OCI-LY3 (cell line): ENCODE results near the gene RAB25.

Experiments
- EZH2phosphoT487 ChIP-seq: fragments of 200-600 bp; shearing (Covaris generic); IDR thresholded peaks from 2 replicates; pipeline ENCODE4 v1.6.1; 2018; ENCODE audit warnings: antibody characterized with exemption, mixed run types, low read depth
- TF ChIP-seq, protein P1 (sequence below): fragments of 200-600, 300-600 bp; sonication (generic); IDR thresholded peaks from 2 replicates; pipeline ENCODE4 v1.5.1; 2014; ENCODE audit warnings: antibody characterized with exemption, low read length, low read depth

DNA sequence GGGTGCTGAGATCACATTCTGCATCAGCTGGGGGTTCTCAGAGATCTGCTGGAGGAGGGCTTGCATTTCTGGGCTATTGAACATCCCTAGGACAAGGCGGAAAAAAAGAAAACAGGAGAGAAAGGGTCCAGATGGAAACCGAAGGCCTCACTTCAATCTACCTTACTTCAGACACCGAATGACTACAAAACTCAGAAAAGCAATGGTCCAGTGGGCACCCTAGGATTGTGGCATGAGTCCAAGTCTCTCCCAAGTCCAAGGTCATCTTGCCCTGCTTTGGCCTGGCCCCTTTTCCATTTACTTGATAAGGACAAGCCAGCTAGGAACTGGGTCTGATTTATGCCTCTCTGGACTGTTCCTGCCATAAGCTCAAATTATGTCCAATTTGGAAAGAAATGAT, 18.1 kb upstream of the RAB25 start:
- TF ChIP-seq, protein P1, sequence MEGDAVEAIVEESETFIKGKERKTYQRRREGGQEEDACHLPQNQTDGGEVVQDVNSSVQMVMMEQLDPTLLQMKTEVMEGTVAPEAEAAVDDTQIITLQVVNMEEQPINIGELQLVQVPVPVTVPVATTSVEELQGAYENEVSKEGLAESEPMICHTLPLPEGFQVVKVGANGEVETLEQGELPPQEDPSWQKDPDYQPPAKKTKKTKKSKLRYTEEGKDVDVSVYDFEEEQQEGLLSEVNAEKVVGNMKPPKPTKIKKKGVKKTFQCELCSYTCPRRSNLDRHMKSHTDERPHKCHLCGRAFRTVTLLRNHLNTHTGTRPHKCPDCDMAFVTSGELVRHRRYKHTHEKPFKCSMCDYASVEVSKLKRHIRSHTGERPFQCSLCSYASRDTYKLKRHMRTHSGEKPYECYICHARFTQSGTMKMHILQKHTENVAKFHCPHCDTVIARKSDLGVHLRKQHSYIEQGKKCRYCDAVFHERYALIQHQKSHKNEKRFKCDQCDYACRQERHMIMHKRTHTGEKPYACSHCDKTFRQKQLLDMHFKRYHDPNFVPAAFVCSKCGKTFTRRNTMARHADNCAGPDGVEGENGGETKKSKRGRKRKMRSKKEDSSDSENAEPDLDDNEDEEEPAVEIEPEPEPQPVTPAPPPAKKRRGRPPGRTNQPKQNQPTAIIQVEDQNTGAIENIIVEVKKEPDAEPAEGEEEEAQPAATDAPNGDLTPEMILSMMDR: no peak
- TF ChIP-seq EZH2phosphoT487: no peak
